PC-9 (cell line): Measurements from ENCODE around the gene TIA1.

ENCODE experiments used
- EZH2 ChIP-seq: fragments of 200-600 bp; sonication (generic); IDR thresholded peaks from 2 replicates; pipeline ENCODE4 v1.8.0; 2017; ENCODE audit warnings: antibody characterized with exemption, low read depth
- TF ChIP-seq, protein P1 (sequence below): fragments of 200-600 bp; sonication (generic); conservative IDR thresholded peaks from 2 replicates; pipeline ENCODE4 v1.6.1; 2017; ENCODE audit warnings: mixed run types, antibody characterized with exemption, mild to moderate bottlenecking, moderate library complexity

DNA sequence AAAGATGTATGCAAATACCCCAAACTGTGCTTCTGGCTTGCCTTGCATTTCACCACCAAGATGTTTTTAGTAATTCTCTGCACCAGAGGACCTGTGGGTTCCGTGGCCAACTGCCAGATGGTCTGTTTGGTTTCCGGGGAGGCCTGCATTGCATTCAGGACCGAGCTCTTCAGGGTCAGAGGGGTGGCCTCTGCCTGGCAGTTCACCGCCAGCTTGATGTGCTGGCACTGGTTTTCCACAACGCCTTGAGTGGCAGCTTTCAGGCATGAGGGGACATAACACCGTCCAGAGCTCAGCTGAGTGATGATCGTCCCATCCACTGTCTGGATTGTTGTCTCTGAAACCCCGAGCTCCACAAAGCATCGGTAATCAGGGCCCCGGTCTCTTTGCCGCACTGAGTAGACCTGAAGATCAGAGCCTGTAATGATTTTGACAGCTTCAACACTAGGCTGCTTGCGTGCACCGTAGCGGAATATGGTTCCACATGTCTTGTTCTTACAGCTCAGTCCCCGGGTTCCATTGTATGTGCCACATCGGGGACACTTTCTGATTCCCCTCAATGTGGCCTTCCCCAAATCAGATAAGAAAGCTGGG lies 67.0 kb downstream of the TIA1 start:
- TF ChIP-seq, protein P1, sequence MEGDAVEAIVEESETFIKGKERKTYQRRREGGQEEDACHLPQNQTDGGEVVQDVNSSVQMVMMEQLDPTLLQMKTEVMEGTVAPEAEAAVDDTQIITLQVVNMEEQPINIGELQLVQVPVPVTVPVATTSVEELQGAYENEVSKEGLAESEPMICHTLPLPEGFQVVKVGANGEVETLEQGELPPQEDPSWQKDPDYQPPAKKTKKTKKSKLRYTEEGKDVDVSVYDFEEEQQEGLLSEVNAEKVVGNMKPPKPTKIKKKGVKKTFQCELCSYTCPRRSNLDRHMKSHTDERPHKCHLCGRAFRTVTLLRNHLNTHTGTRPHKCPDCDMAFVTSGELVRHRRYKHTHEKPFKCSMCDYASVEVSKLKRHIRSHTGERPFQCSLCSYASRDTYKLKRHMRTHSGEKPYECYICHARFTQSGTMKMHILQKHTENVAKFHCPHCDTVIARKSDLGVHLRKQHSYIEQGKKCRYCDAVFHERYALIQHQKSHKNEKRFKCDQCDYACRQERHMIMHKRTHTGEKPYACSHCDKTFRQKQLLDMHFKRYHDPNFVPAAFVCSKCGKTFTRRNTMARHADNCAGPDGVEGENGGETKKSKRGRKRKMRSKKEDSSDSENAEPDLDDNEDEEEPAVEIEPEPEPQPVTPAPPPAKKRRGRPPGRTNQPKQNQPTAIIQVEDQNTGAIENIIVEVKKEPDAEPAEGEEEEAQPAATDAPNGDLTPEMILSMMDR = no peak
- no peak for TF ChIP-seq EZH2
